Osteoblast (primary cell): ENCODE measurements around the gene AKT3. TPM values are rescaled to one million over a fixed set of nuclear protein-coding genes. Genes with fewer than 3 reads are reported as not detected.

Experiments
- DNase-seq: peaks from one replicate; pipeline ENCODE4 v3.0.0; 2011; ENCODE audit warnings: low spot score, mixed read lengths; ENCODE audit not compliant: insufficient read length; ENCODE audit errors: missing footprints
- H2AFZ ChIP-seq: 2 replicates; pipeline ENCODE4 v1.6.0; 2011; ENCODE audit warnings: mild to moderate bottlenecking, low read length
- H3K27ac ChIP-seq: 2 replicates; pipeline ENCODE4 v1.5.1; 2011; ENCODE audit warnings: mild to moderate bottlenecking, low read depth, low read length, moderate library complexity
- H3K27me3 ChIP-seq: 2 replicates; pipeline ENCODE4 v1.6.0; 2012; ENCODE audit warnings: mild to moderate bottlenecking, control low read depth, inconsistent platforms, low read length, moderate library complexity; ENCODE audit not compliant: insufficient read depth
- H3K36me3 ChIP-seq: 2 replicates; pipeline ENCODE4 v1.5.1; 2011; ENCODE audit warnings: mild to moderate bottlenecking, low read length, control low read depth, moderate library complexity; ENCODE audit not compliant: insufficient read depth
- H3K4me1 ChIP-seq: 2 replicates; pipeline ENCODE4 v1.5.1; 2011; ENCODE audit warnings: mild to moderate bottlenecking, low read length, control low read depth, moderate library complexity; ENCODE audit not compliant: insufficient read depth
- H3K4me2 ChIP-seq: 2 replicates; pipeline ENCODE4 v1.6.0; 2011; ENCODE audit warnings: mild to moderate bottlenecking, low read length; ENCODE audit not compliant: insufficient read depth
- H3K4me3 ChIP-seq: fragments of 200-600 bp; sonication (generic); 3 replicates; pipeline ENCODE4 v1.5.1; 2012; ENCODE audit warnings: mild to moderate bottlenecking, low read length, inconsistent platforms; ENCODE audit not compliant: insufficient read depth
- H3K79me2 ChIP-seq: 2 replicates; pipeline ENCODE4 v1.6.0; 2012; ENCODE audit warnings: mild to moderate bottlenecking, low read length, control low read depth, inconsistent platforms; ENCODE audit not compliant: insufficient read depth
- H3K9me3 ChIP-seq: 2 replicates; pipeline ENCODE4 v1.5.1; 2011; ENCODE audit warnings: low read depth, low read length, control low read depth
- H4K20me1 ChIP-seq: 2 replicates; pipeline ENCODE4 v1.6.0; 2012; ENCODE audit warnings: mild to moderate bottlenecking, low read length, control low read depth; ENCODE audit not compliant: insufficient read depth
- total RNA-seq: library from RNA; depleted of rRNA; stranded (reverse); fragments of >200 nt; gene quantifications from 2 replicates; pipeline ENCODE4 v1.2.3, GENCODE V29; 2012
- TF ChIP-seq, protein P1 (sequence below): IDR thresholded peaks from 2 replicates; pipeline ENCODE4 v1.5.1; 2011; ENCODE audit warnings: mild to moderate bottlenecking, low read depth, low read length, moderate library complexity; ENCODE audit errors: extremely low read depth

AKT3 gene
- total RNA-seq, 1 donor, result 38.7 TPM

DNA sequence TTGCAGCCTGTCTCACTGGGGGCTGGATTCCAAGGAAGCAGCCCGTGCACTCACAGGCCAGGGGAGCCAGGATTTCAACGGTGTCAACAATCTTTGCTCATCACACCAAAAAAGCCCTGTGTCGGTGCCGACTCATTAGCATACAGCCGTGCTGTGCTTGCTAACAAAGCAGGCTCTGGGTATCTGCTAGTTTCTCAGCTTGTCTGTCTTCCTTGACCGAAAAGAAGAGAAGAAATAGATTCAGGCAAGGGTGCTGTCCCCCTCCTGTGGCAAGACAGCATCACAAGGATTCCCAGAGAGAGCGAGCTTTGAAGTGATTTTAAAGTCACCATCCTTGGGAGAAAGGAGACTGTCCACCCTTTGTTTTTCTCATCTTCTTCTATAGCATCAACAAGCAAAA is 379.5 kb downstream of the AKT3 start:
- Histone ChIP-seq H3K4me3 (no peak overlapping the region), H2AFZ (no peak overlapping the region), H3K4me1 (peaks cover 12% of the 10 kb centered on the region), H4K20me1 (no peaks in the 10 kb centered on the region), H3K79me2 (no peaks in the 10 kb centered on the region), H3K27me3 (no peaks in the 10 kb centered on the region), H3K36me3 (no peaks in the 10 kb centered on the region), H3K4me2 (no peak overlapping the region), H3K27ac (no peak overlapping the region), H3K9me3 (no peaks in the 10 kb centered on the region)
- no peak for DNase-seq
- TF ChIP-seq, protein P1, sequence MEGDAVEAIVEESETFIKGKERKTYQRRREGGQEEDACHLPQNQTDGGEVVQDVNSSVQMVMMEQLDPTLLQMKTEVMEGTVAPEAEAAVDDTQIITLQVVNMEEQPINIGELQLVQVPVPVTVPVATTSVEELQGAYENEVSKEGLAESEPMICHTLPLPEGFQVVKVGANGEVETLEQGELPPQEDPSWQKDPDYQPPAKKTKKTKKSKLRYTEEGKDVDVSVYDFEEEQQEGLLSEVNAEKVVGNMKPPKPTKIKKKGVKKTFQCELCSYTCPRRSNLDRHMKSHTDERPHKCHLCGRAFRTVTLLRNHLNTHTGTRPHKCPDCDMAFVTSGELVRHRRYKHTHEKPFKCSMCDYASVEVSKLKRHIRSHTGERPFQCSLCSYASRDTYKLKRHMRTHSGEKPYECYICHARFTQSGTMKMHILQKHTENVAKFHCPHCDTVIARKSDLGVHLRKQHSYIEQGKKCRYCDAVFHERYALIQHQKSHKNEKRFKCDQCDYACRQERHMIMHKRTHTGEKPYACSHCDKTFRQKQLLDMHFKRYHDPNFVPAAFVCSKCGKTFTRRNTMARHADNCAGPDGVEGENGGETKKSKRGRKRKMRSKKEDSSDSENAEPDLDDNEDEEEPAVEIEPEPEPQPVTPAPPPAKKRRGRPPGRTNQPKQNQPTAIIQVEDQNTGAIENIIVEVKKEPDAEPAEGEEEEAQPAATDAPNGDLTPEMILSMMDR, result no peak

DNA sequence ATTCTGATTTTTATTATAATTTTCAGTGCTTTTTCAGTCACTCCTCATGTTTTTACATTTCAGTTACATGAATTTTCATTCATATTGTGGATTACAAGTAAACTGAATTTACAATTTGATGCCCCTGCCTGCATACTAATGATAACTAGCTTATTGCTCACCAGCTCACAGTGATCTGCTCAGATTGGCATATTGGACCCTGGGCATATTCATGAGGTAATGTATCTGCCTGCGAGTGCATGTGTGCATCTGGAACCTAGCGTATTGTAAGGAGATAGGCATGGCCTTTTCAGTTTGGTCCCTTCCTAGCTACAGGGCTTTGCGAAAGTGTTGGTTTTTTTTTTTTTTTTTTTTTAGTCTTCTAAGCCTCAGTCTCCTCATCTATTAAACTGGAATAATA is 380.5 kb downstream of the AKT3 start:
- peaks cover 12% of the 10 kb centered on the region for H3K4me1 ChIP-seq
- H3K4me2 ChIP-seq, result no peak overlapping the region
- H3K36me3 ChIP-seq, result no peaks in the 10 kb centered on the region
- no peaks in the 10 kb centered on the region for H3K27me3 ChIP-seq
- H3K27ac ChIP-seq, result no peak overlapping the region
- DNase-seq, result no peak
- H3K79me2 ChIP-seq, result no peaks in the 10 kb centered on the region
- H3K4me3 ChIP-seq, result no peak overlapping the region
- no peak overlapping the region for H2AFZ ChIP-seq
- no peaks in the 10 kb centered on the region for H3K9me3 ChIP-seq
- TF ChIP-seq, protein P1, result no peak
- no peaks in the 10 kb centered on the region for H4K20me1 ChIP-seq

DNA sequence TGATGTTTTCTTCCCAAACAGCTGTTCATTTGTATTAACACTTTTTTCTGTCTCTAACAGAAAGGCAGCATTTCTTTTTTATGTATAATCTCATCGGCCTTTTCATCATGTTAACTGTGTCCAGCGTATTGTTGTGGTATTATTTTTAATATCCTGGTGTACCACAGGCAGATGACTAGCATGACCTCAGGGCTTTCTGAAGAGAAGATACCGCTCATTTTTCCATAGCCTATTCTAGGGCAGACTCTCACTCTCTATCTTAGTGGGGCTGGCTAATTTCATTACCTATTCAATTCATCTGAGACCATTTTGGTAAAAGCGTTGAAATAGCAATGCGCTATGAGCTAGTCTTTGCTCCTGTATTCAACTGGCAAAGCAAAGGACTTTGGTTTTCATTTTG is 384.3 kb downstream of the AKT3 start:
- H3K36me3 ChIP-seq, result peaks cover 13% of the 10 kb centered on the region

DNA sequence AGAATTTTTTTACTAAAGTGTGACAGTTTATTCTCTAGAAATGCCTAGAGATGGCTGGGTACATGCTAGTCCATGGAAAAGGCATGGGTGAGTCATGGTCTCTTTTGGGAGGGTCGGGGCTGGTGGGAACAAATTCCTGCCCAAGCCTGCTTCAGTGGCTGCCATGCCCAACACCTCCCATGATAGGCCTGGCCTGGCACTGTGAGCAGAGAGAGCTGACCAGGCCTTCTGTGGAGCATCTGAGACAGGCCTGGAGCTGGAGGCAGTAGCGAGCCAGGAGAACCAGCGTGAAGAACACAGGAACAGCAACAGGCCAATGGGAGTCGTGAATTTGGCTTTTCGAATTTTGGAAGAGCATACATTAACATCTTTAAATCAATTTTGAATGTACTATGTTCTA is 385.0 kb downstream of the AKT3 start:
- no peak overlapping the region for H3K27ac ChIP-seq
- no peaks in the 10 kb centered on the region for H3K27me3 ChIP-seq
- DNase-seq, result no peak
- no peak overlapping the region for H3K4me2 ChIP-seq
- H3K36me3 ChIP-seq, result peaks cover 14% of the 10 kb centered on the region
- no peak overlapping the region for H2AFZ ChIP-seq
- no peaks in the 10 kb centered on the region for H3K79me2 ChIP-seq
- no peaks in the 10 kb centered on the region for H3K4me1 ChIP-seq
- no peak overlapping the region for H3K4me3 ChIP-seq
- TF ChIP-seq, protein P1, result no peak
- H3K9me3 ChIP-seq, result no peaks in the 10 kb centered on the region
- H4K20me1 ChIP-seq, result no peaks in the 10 kb centered on the region

More for the DNA sequence above, 384.3 kb downstream of the AKT3 start:
- no peaks in the 10 kb centered on the region for H3K79me2 ChIP-seq
- no peak overlapping the region for H3K4me3 ChIP-seq
- TF ChIP-seq, protein P1, result no peak
- H3K27me3 ChIP-seq, result no peaks in the 10 kb centered on the region
- H2AFZ ChIP-seq, result no peak overlapping the region
- no peak overlapping the region for H3K27ac ChIP-seq
- no peaks in the 10 kb centered on the region for H3K4me1 ChIP-seq
- H3K4me2 ChIP-seq, result no peak overlapping the region
- no peaks in the 10 kb centered on the region for H4K20me1 ChIP-seq
- no peak for DNase-seq
- H3K9me3 ChIP-seq, result no peaks in the 10 kb centered on the region
